Caco-2 (cell line): ENCODE data around the gene ELF2. TPM values are rescaled to one million over a fixed set of nuclear protein-coding genes. Genes with fewer than 3 reads are reported as not detected.
"Not testable (repeated sequence)": the region's sequence is repeated elsewhere in the genome, so short reads cannot be mapped to it uniquely, and the experiment has no call there.

ENCODE experiments used
- BruUV-seq: library from RNA; stranded (reverse); fragments of 400-500 nt; replicated peaks from 2 replicates; lab custom pipeline; 2021; lab: Mats Ljungman, UMichigan
- CTCF ChIA-PET: fragments of 300-600 bp; sonication (Branson Sonifier 250); formaldehyde crosslinking; loops from one replicate; lab custom pipeline; 2022; ENCODE audit warnings: antibody characterized with exemption; lab: Charles Lee
- POLR2A ChIA-PET: fragments of 300-600 bp; sonication (Branson Sonifier 250); formaldehyde crosslinking; loops from one replicate; lab custom pipeline; 2022; ENCODE audit warnings: antibody characterized with exemption; lab: Charles Lee
- DNase-seq, 2 experiments: peaks; one replicate each; pipeline versions ENCODE4 v3.0.0 to v3.0.0-alpha.2; 2020 to 2022
- H3K27me3 ChIP-seq: replicated peaks from 2 replicates; pipeline ENCODE4 v1.6.0; 2011; ENCODE audit warnings: low read length; ENCODE audit not compliant: control insufficient read depth, insufficient read depth
- H3K36me3 ChIP-seq: 2 replicates; pipeline ENCODE4 v1.5.1; 2011; ENCODE audit warnings: low read length; ENCODE audit not compliant: control insufficient read depth, insufficient read depth
- H3K4me1 ChIP-seq: fragments of 250-450 bp; sonication (Bioruptor Pico); 2 replicates; pipeline ENCODE4 v1.5.1; 2020; ENCODE audit warnings: mild to moderate bottlenecking
- H3K4me3 ChIP-seq: 2 replicates; pipeline ENCODE4 v1.5.1; 2011; ENCODE audit warnings: low read depth, mild to moderate bottlenecking, control low read depth, low read length
- H3K9me3 ChIP-seq: fragments of 250-450 bp; sonication (Bioruptor Pico); 2 replicates; pipeline ENCODE4 v1.5.1; 2020; ENCODE audit warnings: mild to moderate bottlenecking, moderate library complexity
- H3K27ac Mint-ChIP-seq: one replicate; pipeline ENCODE4 v1.8.0; 2022; ENCODE audit warnings: mixed read lengths; ENCODE audit not compliant: unreplicated experiment
- H3K27me3 Mint-ChIP-seq: one replicate; pipeline ENCODE4 v1.8.0; 2022; ENCODE audit warnings: mixed read lengths; ENCODE audit not compliant: insufficient read depth, unreplicated experiment
- H3K36me3 Mint-ChIP-seq: one replicate; pipeline ENCODE4 v1.8.0; 2022; ENCODE audit warnings: mild to moderate bottlenecking, mixed read lengths; ENCODE audit not compliant: insufficient read depth, unreplicated experiment
- H3K4me1 Mint-ChIP-seq: one replicate; pipeline ENCODE4 v1.8.0; 2022; ENCODE audit warnings: low read depth, mixed read lengths; ENCODE audit not compliant: unreplicated experiment
- H3K4me3 Mint-ChIP-seq: one replicate; pipeline ENCODE4 v1.8.0; 2022; ENCODE audit warnings: mild to moderate bottlenecking, moderate library complexity, mixed read lengths; ENCODE audit not compliant: unreplicated experiment
- H3K9me3 Mint-ChIP-seq: one replicate; pipeline ENCODE4 v1.8.0; 2022; ENCODE audit warnings: mixed read lengths; ENCODE audit not compliant: unreplicated experiment
- CTCF ChIP-seq, 2 experiments: fragments of 200-600 bp in 1 of 2; IDR thresholded peaks; 1 replicate in 1 of 2; 2 replicates in 1 of 2; pipeline versions ENCODE4 v1.5.1 to v1.8.0; 2011 to 2022; ENCODE audit warnings: antibody characterized with exemption in 1 of 2, control low read depth in 1 of 2, inconsistent platforms in 1 of 2, low read depth in 1 of 2, low read length in 1 of 2, mild to moderate bottlenecking in 1 of 2, moderate library complexity in 1 of 2; ENCODE audit not compliant: insufficient read depth in 1 of 2, severe bottlenecking in 1 of 2, unreplicated experiment in 1 of 2
- intact Hi-C: fragments of 100-400 bp; cut with micrococcal nuclease; formaldehyde crosslinking; loops from one replicate; pipeline ENCODE4 v1.10.0; 2022; ENCODE audit not compliant: unreplicated experiment
- total RNA-seq: library from RNA; stranded (reverse); gene quantifications from 2 replicates; pipeline ENCODE4 v1.2.3, GENCODE V29; 2022

The ELF2 gene
- total RNA-seq, 1 experiment from 2014 or later: 53.2 TPM

- peak overlapping the region; percentile 76 for H3K4me3 ChIP-seq
- peaks cover 29% of the 10 kb centered on the region for H3K4me1 ChIP-seq
- Mint-ChIP-seq H3K4me1 (peaks cover 35% of the 10 kb centered on the region), H3K27ac (peak overlapping the region; percentile 83), H3K27me3 (no peaks in the 10 kb centered on the region), H3K9me3 (no peaks in the 10 kb centered on the region), H3K4me3 (peak overlapping the region; percentile 72), H3K36me3 (peaks cover 46% of the 10 kb centered on the region)
- ChIA-PET POLR2A (interaction anchor here (0.6 to 1.7 kb wide), 7 partner anchors 8 to 819 kb away, joined by 3 to 11 read pairs (median 3); partner anchors contain the start of gene ELF2), CTCF (interaction anchor here (1.0 to 1.8 kb wide), 3 partner anchors 16 to 77 kb away, joined by 3 to 14 read pairs (median 5); no protein-coding TSS in a partner anchor)
- DNase-seq: peak; percentile 47 to 55
- BruUV-seq: TSS peak; percentile 89
- H3K36me3 ChIP-seq: no peaks in the 10 kb centered on the region
- no peaks in the 10 kb centered on the region for H3K9me3 ChIP-seq
- TF ChIP-seq CTCF (IDR thresholded peaks at IDR 0.05; ENCODE audit: insufficient read depth in 1 of 2, low read depth in 1 of 2, low read length in 1 of 2, severe bottlenecking in 1 of 2, unreplicated experiment in 1 of 2): no peak
- intact Hi-C loops: loop anchor here (1.0 to 5.0 kb wide), 3 partner anchors 36 to 438 kb away; partner anchors contain the start of gene RAB33B
- H3K27me3 ChIP-seq: no peaks in the 10 kb centered on the region
These were observed 162.4 kb downstream of the ELF2 start for GRCh38 chr4:139014371-139015268.

GRCh38 chr4:139011225-139011950 is 165.6 kb downstream of the ELF2 start:
- Mint-ChIP-seq H3K27me3 (no peaks in the 10 kb centered on the region), H3K4me1 (peaks cover 27% of the 10 kb centered on the region), H3K4me3 (no peak overlapping the region), H3K9me3 (no peaks in the 10 kb centered on the region), H3K36me3 (peaks cover 19% of the 10 kb centered on the region), H3K27ac (peak overlapping the region; percentile 11)
- H3K9me3 ChIP-seq: peaks cover 3% of the 10 kb centered on the region; the same call in 1 of the 2 replicates
- ChIA-PET CTCF (no interaction called here), POLR2A (no interaction called here)
- BruUV-seq: no TSS peak
- H3K36me3 ChIP-seq: no peaks in the 10 kb centered on the region
- DNase-seq: no peak
- no peak for TF ChIP-seq CTCF (IDR thresholded peaks at IDR 0.05; ENCODE audit: insufficient read depth in 1 of 2, low read depth in 1 of 2, low read length in 1 of 2, severe bottlenecking in 1 of 2, unreplicated experiment in 1 of 2)
- H3K27me3 ChIP-seq: no peaks in the 10 kb centered on the region
- peaks cover 13% of the 10 kb centered on the region for H3K4me1 ChIP-seq
- intact Hi-C loops: no loop called here
- H3K4me3 ChIP-seq: no peak overlapping the region

GRCh38 chr4:139009702-139010101 is 167.3 kb downstream of the ELF2 start:
- no peak for TF ChIP-seq CTCF (IDR thresholded peaks at IDR 0.05; ENCODE audit: insufficient read depth in 1 of 2, low read depth in 1 of 2, low read length in 1 of 2, severe bottlenecking in 1 of 2, unreplicated experiment in 1 of 2)
- H3K36me3 Mint-ChIP-seq: peaks cover 3% of the 10 kb centered on the region
- CTCF ChIA-PET: no interaction called here

GRCh38 chr4:139008278-139008677 is 168.7 kb downstream of the ELF2 start:
- H3K27me3 ChIP-seq, H3K27me3 Mint-ChIP-seq, H3K4me3 Mint-ChIP-seq, BruUV-seq, H3K36me3 Mint-ChIP-seq, H3K9me3 ChIP-seq, H3K9me3 Mint-ChIP-seq, H3K4me1 ChIP-seq, H3K36me3 ChIP-seq, H3K4me1 Mint-ChIP-seq, CTCF ChIA-PET, POLR2A ChIA-PET, H3K27ac Mint-ChIP-seq, DNase-seq, intact Hi-C loops, H3K4me3 ChIP-seq: not testable (repeated sequence)

More at GRCh38 chr4:139009702-139010101, 167.3 kb downstream of the ELF2 start:
- no peak for DNase-seq
- Mint-ChIP-seq H3K9me3 (no peaks in the 10 kb centered on the region), H3K4me3 (no peak overlapping the region), H3K27ac (no peak overlapping the region), H3K4me1 (peaks cover 22% of the 10 kb centered on the region), H3K27me3 (no peaks in the 10 kb centered on the region)
- peaks cover 13% of the 10 kb centered on the region for H3K4me1 ChIP-seq
- POLR2A ChIA-PET: no interaction called here
- BruUV-seq: no TSS peak
- peaks cover 3% of the 10 kb centered on the region; the same call in 1 of the 2 replicates for H3K9me3 ChIP-seq
- intact Hi-C loops: no loop called here
- H3K4me3 ChIP-seq: no peak overlapping the region
- H3K27me3 ChIP-seq: no peaks in the 10 kb centered on the region
- H3K36me3 ChIP-seq: no peaks in the 10 kb centered on the region
